Activated CD4-positive, CD25-positive, alpha-beta regulatory T cell (primary cell): ENCODE data around the gene SLC25A40.
"Not testable (repeated sequence)": the region's sequence is repeated elsewhere in the genome, so short reads cannot be mapped to it uniquely, and the experiment has no call there.

Source experiments
- DNase-seq, 4 experiments: peaks; one replicate each; lab custom pipeline; 2025; lab: John Stamatoyannopoulos, UW

The SLC25A40 gene

DNA sequence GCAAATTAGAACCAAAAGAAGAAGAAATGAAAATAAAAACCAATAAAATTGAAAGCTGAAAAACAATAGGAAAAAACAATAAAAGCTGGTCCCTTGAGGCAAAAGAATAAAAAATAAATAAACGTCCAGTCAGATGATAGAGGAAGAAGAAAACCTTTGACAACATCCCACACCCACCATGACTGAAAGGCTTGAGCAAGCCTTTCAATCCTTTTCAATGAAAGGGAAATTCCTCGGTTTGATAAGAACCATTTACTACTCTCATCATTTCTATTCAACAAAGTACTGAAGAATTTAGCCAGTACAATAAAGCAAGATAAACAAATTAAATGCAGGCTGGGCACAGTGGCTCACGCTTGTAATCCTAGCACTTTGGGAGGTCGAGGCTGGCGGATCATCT is 3.8 kb downstream of the SLC25A40 start:
- DNase-seq = no peak

DNA sequence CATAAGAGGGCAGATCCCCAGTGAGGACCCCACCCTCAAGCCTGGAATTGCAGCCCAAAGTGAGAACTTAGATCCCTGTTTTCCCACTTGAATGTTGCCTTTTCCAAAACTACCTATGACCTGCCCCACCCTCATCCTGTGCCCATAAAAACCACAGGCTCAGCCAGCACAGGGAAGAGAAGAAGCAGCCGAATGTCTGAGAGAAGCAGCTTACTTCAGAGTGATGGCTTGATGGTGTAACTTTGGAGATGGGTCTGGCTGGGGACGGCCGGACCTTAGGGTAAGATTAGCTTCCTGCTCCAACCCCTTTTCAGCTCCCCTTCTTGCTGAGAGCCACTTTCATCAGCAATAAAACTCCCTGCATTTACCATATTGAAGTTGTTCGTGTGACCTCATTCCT is 5.7 kb downstream of the SLC25A40 start:
- DNase-seq = no peak

DNA sequence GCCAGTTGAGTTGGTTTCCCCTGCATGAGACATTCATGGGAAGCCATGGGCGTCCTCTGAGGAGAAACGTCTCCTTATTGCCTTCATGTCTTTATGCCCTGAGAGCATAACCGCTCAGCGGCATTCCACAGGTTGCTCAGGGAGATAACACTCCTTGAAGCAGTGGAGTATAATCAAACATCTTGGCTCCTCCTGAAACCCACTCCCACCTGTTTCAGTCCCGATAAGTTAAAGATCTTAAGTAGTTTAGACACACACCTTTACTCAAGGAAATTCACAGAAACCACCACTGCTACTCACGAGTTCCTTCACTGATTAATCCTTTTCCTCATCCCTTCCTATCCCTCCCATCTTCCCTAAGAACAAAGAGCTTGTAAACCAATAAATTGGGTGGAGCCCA is 9.6 kb downstream of the SLC25A40 start:
- DNase-seq = not testable (repeated sequence)

DNA sequence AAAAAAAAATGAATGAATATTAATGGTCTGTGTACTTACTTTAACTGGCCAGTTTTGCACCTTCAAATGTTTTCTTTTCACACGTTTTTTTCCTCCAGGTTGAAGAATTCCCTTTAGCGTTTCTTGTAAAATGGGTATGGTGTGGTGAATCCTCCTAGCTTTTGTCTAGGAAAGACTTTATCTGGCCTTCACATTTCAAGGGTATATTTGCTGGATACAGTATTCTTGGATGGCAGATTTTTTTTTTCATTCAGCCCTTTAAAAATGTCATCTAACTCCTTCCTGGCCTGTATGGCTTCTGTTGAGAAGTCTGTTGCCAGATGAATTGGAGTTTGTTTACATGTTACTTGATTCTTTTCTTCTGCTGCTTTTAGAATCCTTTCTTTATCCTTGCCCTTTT is 10.1 kb downstream of the SLC25A40 start:
- DNase-seq = no peak

DNA sequence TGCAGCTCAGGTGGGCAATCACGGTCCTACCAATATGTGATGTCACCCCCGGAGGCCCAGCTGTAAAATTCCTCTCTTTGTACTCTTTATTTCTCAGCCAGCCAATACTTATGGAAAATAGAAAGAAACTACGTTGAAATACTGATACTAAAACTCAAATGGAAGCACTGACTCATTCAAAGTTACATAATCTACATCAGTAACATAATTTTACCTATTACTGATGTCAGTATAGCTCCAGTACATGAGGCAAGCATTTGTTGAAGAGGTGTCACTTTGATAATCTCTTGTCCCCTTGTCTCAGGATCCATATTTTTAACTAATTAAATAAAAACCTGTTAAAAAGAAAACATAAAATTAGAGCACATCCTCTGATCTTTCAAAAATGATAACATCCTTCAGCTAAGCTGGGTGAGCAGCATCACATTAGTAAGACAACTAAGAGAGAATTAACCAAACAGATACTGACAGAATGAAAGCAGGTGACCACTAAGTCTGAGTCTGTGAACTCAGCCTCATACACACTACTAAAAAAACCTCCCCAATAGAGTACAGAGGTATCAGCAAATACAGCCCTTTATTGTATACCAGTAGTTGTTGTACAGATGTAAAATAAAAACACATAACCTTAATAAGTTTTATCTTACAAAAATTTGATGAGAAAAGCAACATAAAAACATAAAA is 17.6 kb downstream of the SLC25A40 start:
- no peak for DNase-seq

DNA sequence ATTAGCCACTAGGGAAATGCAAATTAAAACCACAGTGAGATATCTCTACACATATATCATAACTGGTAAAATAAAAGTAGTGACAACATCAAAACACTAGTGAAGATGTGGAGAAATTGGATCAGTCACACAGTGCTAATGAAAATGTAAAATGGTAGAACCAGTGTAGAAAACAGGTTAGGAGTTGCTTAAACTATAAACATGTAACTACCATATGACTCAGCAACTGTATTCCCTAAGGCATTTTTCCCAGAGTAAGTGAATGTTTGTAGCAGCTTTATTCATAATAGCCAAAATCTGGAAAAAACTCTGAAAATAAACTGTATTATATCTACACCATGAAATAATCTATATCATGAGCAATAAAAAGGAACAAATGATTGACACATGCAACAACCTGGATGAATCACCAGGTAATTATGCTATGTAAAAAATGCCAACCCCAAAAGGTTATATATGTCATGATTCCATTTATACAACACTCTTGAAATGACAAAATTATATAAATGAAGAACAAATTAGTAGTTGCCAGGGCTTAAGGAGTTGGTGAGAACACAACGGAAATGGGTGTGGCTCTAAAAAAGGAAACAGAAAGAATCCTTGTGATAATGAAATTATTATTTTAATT is 22.8 kb downstream of the SLC25A40 start:
- DNase-seq = no peak

DNA sequence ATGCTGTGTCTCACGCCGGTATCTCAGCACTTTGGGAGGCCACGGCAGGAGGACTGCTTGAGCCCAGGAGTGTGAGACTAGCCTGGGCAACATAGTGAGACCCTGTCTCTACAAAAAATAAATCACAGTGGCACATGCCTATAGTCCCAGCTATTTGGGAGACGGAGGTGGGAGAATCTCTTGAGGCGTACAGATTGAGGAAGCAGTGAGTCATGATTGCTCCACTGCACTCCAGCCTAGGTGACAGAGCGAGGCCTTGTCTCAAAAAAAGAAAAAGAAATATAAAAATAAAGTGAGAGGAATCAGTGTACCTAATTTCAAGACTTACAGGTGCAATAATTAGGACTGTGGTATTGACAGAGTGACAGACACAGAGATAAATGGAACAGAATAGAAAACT is 23.9 kb downstream of the SLC25A40 start:
- no peak for DNase-seq

DNA sequence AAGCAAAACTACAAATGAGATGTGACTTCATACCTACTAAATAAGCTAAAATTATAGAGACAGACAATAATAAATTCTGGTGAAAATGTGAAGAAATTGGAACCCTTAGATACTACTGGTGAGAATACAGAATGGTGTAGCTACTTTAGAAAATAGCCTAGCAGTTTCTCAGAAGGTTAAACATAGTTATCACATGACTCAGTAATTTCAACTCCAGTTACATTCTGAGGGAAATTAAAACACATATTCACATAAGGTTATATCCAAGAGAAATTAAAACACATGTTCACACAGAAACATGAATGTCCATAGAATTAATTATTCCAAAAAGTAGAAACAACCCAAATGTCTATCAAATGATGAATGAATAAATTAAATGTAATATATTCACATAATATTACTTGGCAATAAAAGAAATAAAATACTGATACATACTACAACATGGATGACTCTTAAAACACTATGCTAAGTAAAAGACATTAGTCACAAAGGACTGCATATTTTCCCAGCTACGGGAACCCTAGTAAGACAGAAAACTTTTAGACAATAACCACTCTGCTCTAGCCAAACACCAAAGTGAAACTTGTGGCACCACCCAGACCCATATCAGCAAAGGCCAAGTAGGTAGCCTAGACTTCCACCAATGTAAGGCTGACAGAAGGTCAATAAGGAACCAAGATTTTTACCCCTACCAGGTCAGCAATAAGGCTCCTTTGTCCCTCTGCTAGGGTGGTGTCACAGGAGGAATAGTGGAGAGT is 25.1 kb downstream of the SLC25A40 start:
- no peak for DNase-seq

DNA sequence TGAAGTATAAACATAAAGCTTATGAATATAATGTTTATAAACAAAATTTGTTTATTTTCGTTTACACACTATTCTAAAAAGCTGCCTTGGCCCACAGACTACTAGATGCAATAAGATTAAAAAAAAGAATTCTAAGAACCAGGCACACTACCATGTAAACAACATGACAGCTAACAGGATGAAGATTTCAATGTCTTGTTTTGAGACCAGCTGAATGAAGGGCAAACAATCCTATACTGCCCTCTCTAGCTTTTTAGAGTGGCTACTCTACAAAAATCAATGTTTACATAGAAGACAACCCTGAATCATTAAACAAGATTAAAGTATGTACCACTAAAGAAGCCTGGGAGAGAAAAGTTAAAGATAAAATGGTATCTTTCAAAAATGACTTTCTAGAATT is 38.6 kb downstream of the SLC25A40 start:
- DNase-seq = no peak

DNA sequence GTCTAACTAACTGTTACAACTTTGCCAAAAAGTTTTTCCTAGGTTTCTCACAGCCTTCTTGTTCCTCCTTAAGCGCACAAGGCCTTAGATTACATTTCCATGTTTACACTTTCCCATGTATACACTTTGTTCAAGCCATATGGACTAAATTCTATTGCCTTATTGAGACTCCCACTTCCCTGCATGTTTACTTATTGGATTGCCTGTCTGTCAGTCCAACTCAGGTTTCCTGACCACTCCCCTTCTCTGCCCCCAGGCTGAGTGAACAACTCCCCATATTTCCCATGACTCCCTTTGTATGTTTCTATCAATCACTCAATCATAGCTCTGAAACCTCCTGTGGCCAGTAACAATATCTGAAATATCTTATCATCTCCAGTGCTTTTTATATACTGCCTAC is 43.0 kb downstream of the SLC25A40 start:
- DNase-seq = no peak

DNA sequence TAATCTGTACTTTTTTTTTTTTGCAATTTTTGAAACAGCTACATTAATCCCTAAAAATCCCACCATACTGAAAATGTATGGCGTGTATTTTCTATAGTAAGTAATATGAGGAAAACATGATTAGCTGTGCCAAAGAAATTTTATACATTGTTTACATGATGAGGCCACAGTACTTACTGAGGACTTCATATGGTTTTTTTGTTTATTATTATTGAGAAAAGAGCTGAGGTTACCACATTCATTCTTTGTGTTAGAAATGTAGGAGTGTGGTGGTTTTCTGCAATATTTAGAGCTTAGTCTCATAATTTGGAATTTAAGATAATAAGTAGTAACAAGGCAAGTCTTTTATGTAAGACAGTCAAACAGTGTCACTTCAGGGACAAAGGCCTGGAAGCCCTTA is 45.1 kb downstream of the SLC25A40 start:
- no peak for DNase-seq

DNA sequence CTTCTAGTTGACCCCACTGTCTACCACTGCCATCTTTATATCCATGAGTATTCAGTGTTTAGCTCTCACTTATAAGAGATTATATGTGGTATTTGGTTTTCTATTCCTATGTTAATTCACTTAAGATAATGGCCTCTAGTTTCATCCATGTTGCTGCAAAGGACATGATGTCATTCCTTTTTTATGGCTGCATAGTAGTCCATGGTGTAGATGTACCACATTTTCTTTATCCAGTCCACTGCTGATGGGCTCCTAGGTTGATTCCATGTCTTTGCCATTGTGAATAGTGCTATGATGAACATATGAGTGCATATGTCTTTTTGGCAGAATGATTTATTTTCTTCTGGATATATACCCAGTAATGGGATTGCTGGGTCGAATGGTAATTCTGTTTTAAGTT is 47.8 kb downstream of the SLC25A40 start:
- not testable (repeated sequence) for DNase-seq

DNA sequence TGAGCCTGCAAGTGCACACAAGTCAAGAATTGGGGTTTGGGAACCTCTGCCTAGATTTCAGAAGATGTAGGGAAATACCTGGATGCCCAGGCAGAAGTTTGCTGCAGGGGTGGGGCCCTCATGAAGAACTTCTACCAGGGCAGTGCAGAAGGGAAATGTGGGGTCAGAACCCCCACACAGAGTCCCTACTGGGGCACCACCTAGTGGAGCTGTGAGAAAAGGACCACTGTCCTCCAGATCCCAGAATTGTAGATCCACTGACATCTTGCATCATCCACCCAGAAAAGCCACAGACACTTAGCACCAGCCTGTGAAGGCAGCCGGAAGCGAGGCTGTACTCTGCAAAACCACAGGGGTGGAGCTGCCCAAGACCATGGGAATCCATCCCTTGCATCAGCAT is 50.8 kb downstream of the SLC25A40 start:
- not testable (repeated sequence) for DNase-seq

DNA sequence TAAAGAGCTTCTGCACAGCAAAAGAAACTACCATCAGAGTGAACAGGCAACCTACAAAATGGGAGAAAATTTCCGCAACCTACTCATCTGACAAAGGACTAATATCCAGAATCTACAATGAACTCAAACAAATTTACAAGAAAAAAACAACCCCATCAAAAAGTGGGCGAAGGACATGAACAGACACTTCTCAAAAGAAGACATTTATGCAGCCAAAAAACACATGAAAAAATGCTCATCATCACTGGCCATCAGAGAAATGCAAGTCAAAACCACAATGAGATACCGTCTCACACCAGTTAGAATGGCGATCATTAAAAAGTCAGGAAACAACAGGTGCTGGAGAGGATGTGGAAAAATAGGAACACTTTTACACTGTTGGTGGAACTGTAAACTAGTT is 54.1 kb downstream of the SLC25A40 start:
- DNase-seq = not testable (repeated sequence)

DNA sequence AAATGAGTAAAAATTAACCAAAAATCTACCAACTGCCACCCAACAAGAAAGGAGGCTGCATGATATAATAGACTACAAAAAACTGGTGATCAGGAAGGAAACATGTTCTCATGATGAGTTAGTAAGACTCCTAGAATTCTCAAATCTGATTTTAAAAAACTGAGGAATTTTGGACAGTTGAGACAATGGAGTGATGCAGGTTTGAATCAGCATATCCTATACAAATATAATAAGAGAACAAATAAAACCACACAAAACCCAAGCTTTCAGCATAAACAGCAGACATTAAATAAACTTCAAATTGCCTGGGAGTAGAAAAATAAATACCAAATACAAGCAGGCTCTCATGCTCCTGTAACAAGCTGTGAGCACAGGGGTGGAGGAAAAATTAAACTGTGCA is 57.8 kb downstream of the SLC25A40 start:
- no peak for DNase-seq

DNA sequence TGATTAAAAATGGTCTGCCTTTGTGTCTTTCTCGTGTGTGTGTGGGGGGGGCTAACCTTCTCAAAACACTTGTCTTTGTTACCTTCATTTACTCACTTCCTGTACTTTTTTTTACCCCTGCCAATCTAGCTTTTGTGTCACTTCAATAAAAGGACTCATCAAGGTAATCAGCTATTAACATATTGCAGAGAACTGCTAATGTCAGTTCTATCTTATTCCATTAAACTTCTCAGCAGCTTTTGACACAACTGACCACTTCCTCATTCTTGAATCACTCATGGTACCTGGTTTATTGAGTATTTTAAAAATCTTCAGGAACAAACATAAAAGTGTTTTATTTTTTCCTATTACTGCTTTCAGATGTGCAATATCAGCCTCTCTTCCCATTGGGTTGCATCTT is 59.8 kb downstream of the SLC25A40 start:
- no peak for DNase-seq

DNA sequence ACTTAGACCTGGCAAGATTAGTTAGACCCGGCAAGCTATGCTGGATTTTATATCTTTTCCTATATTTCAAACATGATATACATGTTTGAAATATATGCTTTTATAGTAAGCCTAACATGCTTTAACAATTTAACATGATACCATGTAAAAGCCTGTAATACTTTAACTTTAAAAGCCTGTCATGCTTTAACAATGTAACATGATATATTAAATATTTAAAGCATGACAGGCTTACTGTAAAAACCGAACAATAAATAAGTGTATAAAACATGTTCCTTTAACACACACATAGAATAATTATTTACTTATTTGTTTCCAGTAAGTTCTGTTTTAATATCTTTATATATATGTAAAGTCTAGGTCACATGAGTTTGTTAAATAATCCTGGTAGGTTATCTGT is 65.4 kb downstream of the SLC25A40 start:
- DNase-seq = no peak

DNA sequence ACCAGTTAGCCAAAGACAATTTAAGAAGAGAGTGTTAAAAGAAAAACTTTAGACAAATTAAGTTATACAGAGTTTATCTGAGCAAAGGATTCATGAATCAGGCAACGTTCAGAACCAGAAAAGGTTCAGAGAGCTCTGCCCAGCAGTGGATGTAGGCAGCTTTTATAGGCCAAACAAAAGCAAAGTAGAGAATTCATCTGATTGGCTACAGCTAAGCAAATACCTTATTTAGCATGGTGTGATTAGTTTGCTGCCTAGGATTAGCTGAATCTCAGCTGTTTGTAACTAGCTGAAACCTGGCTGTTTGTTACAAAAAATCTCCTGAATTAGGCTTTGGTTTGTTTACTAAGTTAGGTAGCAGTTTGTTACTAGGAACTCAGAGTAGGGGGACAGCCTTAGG is 66.0 kb downstream of the SLC25A40 start:
- DNase-seq = no peak

DNA sequence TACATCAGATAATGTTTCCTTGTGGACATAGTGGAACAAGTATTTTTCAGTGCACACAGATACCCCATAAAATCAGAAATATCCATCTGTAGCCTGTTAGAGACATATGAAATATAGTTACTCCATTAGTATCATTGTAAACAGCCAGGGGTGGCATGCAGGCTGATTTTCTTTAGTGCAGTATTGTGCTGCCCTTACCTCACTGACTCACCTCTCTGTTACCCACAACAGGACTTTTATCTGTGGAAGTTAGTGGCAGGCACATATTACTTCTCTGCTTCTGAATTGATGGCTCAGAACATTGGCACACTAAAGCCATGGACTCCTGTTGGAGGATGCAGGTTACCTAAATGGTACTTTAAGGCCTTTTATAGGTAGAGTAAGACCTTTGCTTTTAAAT is 70.0 kb downstream of the SLC25A40 start:
- no peak for DNase-seq

DNA sequence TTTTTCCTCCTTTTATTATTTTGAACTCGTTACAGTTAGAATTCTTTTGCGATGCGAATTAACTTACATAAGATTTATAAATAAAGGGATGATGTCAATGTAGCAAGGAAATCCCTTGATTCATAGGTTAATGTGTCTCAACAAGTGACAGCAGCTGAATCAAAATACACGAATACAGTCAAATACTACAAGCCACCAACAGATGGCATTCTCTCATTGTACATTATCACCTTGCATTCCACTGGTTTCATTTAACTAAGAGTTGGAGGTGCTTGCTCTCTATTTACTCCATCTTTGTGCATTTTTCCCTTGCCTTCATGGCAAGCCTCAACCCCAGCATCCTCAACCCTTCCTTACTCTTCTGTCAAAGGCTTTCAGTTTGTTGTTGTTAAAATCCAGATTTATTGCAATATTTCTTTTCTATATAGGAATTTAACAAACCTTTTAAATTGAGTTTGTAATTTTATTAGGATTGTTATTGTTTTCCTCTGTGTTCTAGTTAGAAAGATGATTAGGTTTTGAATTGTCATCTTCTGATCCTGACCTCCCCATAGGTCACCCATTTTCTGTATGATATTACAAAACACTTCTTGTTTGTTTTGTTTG is 78.3 kb downstream of the SLC25A40 start:
- DNase-seq = no peak

DNA sequence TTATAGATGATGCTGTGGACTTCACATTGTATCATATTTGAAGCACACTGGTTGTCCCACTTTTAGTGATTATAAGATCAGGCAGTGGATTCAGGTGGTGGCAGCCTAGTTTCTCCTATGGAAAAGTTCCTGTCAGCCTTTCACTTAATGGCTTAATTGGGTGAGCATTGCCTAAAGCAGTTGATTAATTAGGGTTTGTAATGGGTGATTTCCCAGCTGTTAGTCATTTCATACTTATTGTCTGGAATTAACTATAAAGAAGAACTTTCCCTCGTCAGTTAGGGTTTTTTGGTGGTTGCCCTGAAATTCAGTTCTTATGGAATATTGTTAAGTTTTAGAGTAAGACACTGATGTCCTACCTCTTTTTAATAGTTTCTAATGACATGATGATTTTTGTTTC is 78.8 kb downstream of the SLC25A40 start:
- DNase-seq = no peak

DNA sequence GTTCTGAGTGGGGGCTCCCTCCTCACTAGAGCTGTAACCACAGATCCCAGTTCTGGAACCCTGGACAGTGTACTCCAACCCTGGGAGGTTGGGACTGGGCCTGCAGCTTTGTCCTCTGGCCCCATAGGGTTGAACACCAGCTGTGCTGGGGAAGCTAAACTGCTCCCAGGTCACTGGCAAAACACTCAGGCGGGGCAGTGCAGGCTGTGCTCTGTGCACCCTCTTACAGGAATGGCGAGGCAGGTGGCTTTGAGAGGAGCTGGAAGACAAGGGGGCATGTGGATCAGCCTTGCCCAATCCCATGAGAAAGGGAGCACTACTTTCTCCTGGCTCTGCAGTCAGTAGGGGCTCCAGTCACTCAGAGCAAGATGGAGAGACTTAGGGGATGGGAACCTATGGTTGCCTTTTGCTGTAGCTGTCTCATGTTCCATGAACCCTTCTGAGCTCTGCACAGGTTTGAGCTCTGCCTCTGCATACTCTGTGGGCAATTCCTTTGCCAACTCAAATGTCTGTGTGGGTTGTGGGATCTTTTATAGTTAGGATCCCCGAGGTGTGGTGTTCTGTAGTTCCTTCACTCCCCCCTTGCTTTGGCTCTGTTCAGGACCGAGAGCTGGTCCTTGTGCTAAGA is 90.7 kb downstream of the SLC25A40 start:
- no peak for DNase-seq
